ENCODE data around the gene SRSF3.
"Not testable (repeated sequence)": the region's sequence is repeated elsewhere in the genome, so short reads cannot be mapped to it uniquely, and the experiment has no call there.

SRSF3 gene

DNA sequence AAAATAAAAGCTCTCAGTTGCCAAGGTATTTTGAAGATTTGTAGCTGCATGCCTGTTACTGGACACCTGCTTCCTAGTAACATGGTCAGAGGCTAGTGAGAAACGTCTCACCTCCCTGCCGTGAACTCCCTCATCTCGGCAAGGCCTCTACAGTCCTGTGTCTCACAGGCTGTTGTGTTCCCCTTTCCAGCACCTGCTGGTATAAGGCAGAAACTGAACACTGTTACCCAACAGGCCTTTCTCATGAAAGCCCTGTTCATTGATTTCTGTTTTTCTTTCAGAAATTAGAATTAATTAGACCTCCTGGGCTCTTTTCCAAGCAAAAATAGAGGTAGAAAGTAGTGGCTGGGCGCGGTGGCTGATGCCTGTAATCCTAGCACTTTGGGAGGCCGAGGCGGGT, 17.6 kb upstream of the SRSF3 start:
- DNase-seq (ENCODE audit: low spot score) = no peak

DNA sequence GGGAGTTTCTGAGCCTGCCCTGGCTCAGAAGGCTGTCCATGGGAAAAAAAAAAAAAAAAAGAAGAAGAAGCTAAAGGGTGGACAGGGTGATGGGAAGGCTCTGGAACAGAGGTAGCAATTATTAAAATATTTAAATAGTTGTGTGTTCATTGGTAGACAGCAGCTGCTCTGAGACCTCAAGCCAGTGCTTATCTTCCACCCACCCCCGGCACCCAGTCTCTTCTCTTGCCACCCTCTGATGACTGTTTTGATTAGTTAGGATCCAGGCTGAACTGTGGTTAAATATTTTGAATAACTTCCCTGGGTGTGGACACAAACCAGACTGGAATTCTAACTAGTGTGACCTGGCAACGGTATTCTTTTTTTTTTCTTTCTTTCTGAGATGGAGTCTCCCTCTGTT, 16.9 kb upstream of the SRSF3 start:
- no peak for DNase-seq (ENCODE audit: low spot score)

DNA sequence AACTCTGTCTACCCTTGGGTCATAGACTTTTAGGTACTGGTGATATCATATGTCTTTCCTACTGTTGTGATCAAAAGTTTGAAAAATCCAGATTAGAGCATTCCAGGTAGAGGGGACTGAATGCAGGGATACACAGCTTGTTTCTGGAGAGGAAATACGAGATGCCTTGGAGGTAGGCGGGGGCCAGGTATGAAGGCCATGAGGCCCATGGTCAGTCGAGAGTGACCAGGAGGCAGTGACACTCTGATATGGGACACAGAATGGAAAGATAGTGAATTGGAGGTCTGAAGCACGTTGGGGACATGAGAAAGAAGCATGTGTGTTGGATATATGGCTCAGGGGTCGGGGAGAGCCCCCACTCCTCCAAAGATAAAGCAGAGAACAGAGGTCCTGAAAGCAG, 16.1 kb upstream of the SRSF3 start:
- DNase-seq (ENCODE audit: low spot score) = no peak

DNA sequence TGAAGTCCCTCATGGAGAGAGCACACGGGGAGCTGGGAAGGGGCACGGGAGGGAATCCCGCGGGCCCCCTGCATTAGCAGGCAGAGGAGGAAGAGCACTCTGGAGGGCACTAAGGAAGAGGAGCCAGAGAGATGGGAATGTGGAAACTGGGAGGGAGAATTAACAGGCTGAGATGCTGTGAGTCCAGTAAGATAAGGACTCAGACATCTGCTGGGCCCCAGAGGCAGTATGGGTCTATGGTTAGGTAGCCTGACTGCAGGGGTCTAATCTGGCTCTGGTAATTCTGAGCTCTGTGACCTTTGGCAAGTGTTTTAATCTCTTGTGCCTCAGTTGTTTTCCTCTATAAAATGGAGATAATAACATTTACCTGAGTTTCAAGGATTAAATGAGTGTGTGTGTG, 15.7 kb upstream of the SRSF3 start:
- DNase-seq (ENCODE audit: low spot score) = no peak

DNA sequence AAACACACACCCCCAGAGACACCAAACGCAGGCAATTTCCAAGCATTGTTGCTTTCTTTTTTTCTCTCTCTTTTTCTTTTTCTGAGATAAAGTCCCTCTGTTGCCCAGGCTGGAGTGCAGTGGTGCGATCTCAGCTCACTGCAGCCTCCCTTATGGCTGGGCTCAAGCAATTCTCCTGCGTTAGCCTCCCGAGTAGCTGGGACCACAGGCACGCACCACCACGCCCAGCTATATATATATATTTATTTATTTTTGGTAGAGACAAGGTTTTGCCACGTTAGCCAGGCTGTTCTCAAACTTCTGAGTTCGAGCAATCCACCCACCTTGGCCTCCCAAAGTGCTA, 14.0 kb upstream of the SRSF3 start:
- DNase-seq (ENCODE audit: low spot score) = no peak

DNA sequence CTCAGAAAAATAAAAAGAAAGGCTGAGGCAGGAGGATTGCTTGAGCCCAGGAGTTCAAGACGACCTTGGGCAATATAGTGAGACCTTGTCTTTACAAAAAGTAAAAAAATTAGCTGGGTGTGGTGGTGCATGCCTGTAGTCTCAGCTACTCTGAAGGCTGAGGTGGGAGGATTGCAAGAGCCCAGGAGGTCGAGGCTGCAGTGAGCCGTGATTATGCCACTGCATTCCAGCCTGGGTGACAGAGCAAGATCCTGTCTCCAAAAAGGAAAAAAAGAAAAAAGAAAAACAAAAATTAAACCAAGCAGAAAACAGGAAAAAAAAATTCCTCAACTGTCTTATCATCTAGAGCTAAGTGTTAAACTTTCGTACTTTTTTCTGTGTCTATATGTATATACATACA, 12.4 kb upstream of the SRSF3 start:
- DNase-seq (ENCODE audit: low spot score) = no peak

DNA sequence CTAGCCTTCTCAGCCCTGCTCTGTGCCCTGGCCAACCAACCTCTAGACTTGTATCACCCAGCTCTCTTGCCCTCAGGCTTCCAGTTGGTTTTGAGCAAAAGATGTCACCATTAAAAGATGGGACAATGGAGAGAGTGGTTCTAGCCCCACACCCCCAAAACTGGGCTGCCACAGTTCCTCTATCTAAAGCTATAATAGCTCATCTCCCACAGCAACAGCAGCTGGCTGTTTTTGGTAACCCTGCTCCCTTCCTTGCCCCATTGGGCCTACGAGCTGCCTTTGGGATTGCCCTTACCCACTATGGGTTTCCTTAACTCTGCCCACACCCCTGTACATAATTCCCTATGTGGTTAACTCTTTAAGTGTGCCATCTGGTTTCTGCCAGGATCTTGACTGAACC, 7.6 kb upstream of the SRSF3 start:
- DNase-seq (ENCODE audit: low spot score) = no peak

DNA sequence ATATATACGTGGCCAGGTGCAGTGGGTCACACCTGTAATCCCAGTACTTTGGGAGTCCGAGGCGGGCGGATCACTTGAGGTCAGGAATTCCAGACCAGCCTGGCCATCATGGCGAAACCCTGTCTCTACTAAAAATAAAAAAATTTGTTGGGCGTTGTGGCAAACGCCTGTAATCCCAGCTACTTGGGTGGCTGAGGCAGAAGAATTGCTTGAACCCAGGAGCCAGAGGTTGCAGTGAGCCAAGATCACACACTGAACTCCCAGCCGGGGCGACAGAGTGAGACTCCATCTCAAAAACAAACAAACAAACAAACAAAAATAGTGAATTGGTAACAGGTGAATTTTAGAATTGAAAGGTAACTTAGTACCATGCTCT, 5.1 kb upstream of the SRSF3 start:
- not testable (repeated sequence) for DNase-seq (ENCODE audit: low spot score)

DNA sequence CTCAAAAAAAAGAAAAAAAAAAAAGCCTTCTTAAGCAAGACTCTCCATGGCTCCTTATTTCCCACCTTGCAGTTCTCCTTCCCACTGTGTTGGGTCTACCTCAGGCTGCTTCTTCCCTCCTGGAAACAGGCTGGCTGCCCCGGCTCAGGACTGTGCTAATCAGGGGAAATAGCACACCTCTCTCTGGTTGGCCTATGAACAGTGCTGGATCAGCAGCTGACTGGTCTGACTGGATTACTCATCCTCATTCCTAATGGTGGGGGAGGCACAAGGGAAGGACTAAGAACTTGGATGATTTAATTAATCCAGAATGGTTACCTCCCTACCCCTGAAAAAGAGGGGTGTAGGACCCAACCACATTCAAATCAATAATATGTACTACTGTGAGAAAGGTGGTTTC, 3.9 kb upstream of the SRSF3 start:
- DNase-seq (ENCODE audit: low spot score) = no peak

DNA sequence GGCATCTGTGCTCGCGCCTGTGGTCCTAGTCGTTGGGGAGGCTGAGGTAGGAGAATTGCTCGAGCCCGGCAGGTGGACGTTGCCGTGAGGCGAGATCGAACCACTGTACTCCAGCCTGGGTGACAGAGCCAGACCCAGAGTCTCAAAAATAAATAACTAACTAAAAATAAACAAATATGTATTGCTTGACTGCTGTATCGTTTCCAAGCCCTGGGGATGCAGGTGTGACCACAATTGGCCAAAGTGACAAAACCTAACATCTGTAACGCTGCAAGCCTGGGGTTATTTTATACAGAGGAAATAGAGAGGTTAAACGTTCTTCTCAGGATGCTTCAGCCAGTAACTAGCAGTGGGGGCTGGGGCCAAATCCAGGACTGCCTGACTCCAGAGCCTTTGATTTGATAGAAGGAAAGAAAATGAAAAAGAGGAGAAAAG, 1.9 kb upstream of the SRSF3 start:
- no peak for DNase-seq (ENCODE audit: low spot score)

DNA sequence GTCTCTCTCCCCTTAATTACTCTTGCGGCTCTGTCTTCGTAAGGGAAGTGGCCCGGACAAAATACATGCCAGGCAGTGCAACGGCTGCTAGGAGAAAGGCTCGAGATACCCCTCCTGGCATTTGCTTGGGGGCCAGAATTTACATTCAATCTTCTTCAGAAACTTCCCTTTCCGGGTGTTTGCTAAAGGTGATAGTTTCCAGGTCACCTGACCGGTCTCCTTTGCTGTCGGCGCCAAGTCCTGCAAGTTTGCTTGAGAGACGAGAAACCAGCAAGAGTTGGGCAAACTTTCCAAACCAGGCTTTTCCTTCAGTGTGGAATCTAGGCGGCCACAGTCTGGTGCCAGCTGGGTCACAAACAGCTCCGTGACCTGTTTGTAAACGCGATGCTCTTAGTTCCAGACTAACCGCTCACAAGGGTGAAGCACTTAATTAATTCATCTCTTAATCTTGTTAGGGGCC, 563 bp upstream of the SRSF3 start:
- no peak for DNase-seq (ENCODE audit: low spot score)

DNA sequence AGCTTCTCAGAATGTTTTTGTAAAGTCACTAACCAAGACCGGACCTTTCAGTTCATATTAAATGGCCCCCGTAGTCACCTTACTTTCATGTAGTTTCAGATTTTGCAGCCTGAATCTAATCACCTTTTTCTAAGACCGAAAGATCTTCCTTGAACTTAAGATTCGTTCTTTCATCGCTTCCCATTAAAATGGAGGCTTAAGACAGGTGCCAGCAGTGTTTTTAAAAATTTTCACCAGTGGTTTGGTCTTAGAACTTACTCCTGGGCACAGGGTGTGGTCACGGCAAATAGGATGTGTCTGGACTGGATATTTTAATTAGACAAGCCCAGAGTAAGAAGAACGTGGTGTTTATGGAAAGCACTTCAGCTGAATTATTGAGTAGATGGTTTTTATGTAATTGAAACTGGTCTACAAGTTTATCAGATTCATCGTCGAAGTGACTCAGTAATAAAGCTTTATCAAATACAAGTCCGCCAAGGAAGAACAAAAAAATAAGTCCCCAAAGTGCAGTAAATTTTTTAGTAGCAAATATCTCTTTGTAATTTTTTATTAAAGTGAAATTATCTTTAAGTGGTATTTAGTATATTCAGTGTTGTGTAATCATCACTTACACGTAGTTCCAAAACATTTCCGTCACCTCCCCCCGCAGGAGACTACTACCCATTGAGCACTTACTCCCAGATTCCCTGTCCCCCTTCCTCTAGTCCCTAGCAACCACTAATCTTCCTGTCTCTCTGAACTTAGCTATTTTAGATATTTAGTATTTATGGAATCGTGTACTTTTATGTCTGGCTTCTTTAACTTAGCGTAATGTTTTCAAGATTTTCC, 868 bp downstream of the SRSF3 start:
- DNase-seq (ENCODE audit: low spot score) = no peak

DNA sequence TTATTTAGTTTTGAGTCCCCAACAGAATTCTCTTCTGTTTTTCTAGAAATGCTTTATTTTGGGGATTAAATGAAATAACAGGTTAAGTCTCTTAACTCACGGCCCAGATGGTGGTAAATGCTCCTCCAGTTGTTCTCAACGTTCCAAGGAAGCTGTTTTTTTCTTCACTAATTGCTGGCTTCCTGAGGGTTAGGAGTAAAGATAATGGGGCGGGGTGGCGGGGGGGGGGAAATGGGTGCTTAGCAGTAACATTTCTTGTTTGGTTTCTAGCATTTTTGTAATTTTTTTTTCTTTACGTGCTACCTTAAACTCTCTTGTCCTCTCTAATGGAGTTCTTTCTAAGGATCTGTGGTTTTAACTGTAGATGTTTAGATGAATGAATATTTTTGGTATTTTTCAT, 2.2 kb downstream of the SRSF3 start:
- DNase-seq (ENCODE audit: low spot score) = no peak

DNA sequence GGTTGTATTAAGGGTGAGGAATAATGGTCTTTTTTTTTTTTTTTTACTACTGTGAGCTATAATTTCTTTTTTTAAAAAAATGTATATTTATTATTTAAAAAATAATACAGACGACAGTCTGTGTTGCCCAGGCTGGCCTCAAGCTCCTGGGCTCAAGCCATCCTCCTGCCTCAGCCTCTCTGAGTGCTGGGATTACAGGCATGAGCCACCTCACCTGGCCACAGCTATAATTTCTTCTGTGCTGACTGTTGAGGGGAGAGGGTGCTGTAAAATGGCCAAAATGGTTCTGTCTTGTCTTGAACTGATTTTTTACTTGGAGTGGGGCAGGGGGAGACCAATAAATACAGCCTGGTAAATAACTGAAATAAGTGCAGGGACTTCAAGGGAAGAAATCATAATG, 3.6 kb downstream of the SRSF3 start:
- DNase-seq (ENCODE audit: low spot score) = no peak

DNA sequence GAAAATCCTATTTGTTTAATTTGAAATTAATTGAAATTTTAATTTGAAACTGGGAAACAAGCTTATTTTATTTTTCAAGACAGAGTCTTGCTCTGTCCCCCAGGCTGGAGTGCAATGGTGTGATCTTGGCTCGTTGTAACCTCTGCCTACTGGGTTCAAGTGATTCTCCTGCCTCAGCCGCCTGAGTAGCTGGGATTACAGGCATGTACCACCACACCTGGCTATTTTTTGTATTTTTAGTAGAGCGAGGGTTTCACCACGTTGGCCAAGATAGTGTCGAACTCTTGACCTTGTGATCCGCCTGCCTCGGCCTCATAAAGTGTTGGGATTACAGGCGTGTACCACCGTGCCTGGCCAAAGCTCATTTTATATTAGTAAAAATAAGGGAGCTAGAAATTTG, 4.2 kb downstream of the SRSF3 start:
- DNase-seq (ENCODE audit: low spot score) = no peak

DNA sequence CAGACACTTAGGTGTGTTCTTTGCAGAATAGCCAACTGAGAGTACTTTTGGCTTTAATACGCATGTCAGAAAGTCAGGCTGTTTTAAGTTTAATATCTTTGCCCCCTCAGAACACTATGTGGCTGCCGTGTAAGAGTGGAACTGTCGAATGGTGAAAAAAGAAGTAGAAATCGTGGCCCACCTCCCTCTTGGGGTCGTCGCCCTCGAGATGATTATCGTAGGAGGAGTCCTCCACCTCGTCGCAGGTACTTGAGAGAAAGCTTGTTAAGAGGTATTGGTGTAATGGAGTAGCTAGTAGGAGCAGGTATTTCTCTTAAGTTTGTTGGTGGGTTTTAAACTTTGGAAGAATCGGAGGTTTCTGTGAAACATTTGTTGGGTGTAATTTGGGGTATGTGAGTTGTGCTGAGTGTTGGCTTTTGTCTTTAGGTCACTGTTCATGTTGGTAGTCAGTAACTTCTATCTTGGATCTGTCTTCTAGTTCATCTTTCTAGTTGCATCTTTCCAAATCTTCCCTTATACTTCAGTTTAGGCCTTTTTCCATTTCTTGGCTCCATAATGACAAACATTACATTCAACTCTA, 4.7 kb downstream of the SRSF3 start:
- DNase-seq (ENCODE audit: low spot score) = no peak

DNA sequence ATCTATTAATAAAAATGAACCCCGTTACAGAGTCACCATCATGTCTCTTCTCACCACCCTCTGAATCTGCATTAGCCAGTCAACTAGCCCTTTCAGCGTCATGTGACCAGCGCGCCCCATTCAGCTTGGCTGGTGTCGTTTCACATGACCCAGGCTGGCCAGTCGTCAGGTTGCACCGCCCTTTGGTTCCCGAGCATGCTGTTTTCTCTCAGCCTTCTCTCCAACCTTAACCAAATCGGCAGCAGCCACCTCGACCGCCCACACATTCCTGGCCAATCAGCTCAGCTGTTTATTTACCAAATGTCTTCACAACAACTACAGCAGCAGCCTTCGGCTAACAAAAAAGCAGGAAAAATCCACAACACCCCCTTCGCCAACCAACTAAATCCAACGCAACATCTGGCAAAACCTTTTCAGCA, 5.6 kb downstream of the SRSF3 start:
- no peak for DNase-seq (ENCODE audit: low spot score)

DNA sequence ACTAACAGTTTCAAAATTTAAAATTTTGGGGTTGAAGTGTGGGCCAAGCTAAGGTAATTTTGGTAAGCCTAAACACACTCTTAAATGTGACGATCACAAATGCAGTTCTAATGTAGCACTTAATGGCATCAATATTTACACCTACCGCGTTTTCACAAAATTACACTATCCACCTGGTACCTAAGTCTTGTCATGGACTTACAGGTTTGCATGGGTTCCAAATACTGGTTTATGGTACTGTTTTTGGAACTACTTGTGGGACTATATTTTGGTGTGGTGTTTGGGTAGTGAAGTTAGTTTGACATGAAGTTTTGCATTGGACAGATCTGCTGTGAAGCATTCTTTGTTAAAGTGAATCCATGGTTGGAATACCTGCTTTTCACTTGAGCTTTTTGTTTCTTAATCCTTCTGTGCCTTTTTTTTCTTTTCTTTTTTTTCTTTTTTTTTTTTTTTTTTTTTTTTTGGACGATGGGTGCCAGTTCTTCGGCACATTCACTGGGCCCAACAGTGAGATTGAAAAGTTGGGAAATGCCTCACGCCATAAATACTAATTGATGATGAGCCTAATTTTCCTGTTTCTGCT, 6.5 kb downstream of the SRSF3 start:
- DNase-seq (ENCODE audit: low spot score) = no peak

DNA sequence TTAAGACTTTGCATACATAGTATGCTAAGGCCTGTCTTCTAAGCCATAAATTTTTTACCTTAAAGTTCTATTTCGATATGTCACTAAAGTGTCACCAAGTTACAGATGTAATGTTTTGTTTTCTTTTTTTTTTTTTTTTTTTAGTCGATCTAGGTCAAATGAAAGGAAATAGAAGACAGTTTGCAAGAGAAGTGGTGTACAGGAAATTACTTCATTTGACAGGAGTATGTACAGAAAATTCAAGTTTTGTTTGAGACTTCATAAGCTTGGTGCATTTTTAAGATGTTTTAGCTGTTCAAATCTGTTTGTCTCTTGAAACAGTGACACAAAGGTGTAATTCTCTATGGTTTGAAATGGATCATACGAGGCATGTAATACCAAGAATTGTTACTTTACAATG, 7.7 kb downstream of the SRSF3 start:
- DNase-seq (ENCODE audit: low spot score) = not testable (repeated sequence)

DNA sequence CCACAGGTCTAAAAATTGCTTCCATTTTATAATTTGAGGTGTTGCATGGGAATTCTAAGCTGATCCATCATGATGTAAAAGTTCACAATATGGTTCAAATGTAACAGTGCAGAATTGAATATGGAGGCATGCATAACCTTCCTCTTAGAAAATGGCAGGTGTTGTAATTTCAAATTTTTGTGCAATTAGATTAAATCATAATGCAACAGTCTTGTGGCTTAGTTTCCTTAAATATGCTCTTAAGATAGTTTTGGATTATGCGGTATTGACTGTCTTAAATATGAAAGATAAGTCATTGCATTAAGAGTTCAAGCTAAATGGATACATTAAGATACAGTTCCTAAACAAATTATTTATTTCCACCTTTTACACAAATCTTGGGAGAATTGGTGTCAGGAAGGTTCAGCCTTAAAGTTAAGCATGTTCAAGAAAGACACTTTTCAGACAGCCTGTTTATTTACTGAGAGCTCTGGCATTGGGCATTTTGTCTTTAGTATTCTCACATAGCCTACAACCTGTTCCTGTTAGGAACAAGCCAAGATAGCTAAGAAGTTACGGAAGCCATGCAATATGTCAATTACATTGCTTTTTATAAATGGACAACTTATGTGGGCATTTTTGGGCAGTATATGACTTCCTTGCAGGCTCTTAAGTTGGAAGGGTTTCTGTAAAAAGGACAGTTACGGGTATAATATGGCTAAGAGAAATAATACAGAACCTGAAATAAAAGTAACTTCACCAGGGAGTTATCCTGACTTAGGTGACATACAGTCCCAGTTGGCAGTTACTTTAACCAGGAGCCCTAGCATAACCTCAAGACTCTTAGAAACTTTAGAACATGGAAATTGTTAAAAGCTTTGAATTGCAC, 9.3 kb downstream of the SRSF3 start:
- no peak for DNase-seq (ENCODE audit: low spot score)

DNA sequence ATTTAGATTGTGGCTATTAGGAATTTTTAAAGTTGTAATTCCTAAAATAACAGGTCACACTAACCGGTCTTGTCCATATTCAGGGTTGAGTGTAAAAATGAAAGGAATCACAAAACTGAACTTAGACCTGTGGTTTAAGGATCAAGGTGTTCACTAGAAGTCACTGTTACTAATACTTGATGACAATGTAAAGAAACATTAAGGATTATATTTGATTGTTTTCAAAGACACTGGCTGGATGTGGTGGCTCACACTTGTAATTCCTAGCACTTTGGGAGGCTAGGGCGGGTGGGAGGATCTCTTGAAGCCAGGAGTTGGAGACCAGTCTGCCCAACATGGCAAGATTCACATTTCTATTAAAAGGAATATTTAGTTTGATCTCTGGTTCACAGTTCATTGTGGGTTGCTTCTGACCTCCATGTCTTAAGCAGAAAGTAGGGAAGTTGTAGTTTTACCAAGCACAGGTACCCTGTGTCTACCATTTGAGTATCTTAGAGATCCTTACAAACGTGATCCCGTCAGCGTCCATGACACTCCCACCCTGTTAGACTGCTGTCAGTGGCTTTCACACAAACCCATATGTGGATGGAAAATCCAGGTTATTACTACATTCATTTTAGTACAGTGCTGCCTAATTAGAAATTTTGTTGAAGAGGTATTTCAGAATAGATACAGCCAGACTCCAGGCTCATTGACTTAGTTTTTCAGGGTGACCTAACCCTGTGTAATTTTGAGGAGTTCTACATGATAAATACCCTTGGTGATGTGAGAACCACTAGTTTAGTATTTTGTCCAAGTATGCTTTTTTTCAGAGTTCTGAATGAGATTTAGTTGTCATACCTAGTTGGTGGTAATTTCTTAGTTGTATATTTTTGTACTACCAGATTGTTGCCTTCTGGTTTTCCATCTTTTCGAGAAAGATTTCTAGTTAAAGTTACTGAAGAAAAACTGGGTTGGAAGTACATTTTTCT, 10.2 kb downstream of the SRSF3 start:
- DNase-seq (ENCODE audit: low spot score) = no peak

DNA sequence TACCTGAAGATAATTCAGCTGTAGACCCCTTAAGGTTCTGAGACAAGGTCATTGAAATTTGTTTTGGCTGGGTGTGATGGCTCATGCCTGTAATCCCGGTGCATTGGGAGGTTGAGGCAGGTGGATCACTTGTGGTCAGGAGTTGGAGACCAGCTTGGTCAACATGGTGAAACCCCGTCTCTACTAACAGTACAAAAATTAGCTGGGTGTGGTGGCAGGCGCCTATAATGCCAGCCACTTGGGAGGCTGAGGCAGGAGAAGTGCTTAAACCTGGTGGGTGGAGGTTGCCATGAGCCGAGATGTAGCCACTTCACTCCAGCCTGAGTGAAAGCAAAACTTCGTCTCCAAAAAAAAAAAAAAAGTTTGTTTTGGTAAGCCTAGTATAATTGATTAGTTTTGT, 11.0 kb downstream of the SRSF3 start:
- DNase-seq (ENCODE audit: low spot score) = no peak
